Activated CD4-positive, alpha-beta T cell treated with anti-CD3 and anti-CD28 coated beads for 36 hours (primary cell): ENCODE data around the gene RPL22. TPM values are rescaled to one million over a fixed set of nuclear protein-coding genes. Genes with fewer than 3 reads are reported as not detected.

Source experiments
- ATAC-seq: fragments of 200-7000 bp; cut with Tn5 transposase; one replicate; pipeline ENCODE4 v1.10.0; 2021; ENCODE audit warnings: mild to moderate bottlenecking, moderate library complexity
- CTCF ChIA-PET: fragments of 350-600 bp; sonication (Branson Sonifier 250); formaldehyde crosslinking; loops from one replicate; lab custom pipeline; 2021; ENCODE audit warnings: antibody characterized with exemption; lab: Charles Lee
- POLR2A ChIA-PET: fragments of 350-600 bp; sonication (Branson Sonifier 250); formaldehyde crosslinking; loops from one replicate; lab custom pipeline; 2021; ENCODE audit warnings: antibody characterized with exemption, inconsistent platforms; lab: Charles Lee
- DNase-seq: peaks from one replicate; pipeline ENCODE4 v3.0.0-alpha.2; 2020
- H3K27ac Mint-ChIP-seq: one replicate; pipeline ENCODE4 v1.8.0; 2021; ENCODE audit warnings: mixed read lengths
- H3K27me3 Mint-ChIP-seq: one replicate; pipeline ENCODE4 v1.8.0; 2021; ENCODE audit warnings: mixed read lengths
- H3K36me3 Mint-ChIP-seq: one replicate; pipeline ENCODE4 v1.8.0; 2021; ENCODE audit warnings: low read depth, mixed read lengths
- H3K4me1 Mint-ChIP-seq: one replicate; pipeline ENCODE4 v1.8.0; 2021; ENCODE audit warnings: mixed read lengths
- H3K4me3 Mint-ChIP-seq: one replicate; pipeline ENCODE4 v1.8.0; 2021; ENCODE audit warnings: mild to moderate bottlenecking, moderate library complexity, mixed read lengths
- H3K9me3 Mint-ChIP-seq: one replicate; pipeline ENCODE4 v1.8.0; 2021; ENCODE audit warnings: low read depth, mixed read lengths
- intact Hi-C, 2 experiments: fragments of 100-400 bp; cut with DNase I in 1 of 2; cut with micrococcal nuclease in 1 of 2; formaldehyde crosslinking; loops; one replicate each; pipeline versions ENCODE4 v1.14.2 to v1.15.1; 2022 to 2024; cut with DNase I, micrococcal nuclease
- total RNA-seq, 2 experiments: library from RNA; stranded (reverse); gene quantifications; one replicate each; pipeline ENCODE4 v1.2.3, GENCODE V29; 2021

The RPL22 gene
- total RNA-seq, 2 experiments from 2014 or later = 392 to 475 TPM

DNA sequence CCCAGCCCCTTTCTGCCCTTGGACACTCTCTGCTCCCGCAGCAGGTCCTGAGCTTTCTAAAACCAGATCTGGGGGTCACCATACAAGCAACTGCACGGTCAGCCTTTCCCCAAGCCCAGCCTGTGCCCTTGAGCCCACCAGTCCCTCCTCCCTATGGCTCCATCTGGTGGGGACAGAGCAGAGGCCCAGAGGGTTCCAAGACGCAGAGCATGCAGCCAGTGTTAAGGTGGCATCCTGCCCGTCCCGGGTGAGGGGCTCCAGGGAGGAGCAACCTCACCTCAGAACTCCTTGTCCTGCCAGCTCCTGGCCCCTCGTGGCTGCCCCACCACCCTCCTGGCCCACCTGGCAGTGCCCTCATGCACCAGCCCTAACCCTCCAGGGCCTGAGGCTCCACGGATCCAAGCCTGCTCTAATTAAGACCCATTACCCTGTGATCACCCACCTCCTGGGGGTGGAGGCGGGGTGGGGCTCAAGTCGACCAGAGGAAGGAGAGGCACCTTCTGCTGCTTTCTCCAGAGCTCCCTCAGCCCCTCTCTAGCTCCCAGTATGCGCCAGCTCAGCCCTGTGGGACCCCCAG is 27.8 kb downstream of the RPL22 start:
- ATAC-seq = no peak
- DNase-seq = no peak
- Mint-ChIP-seq H3K36me3 (no peaks in the 10 kb centered on the region), H3K4me1 (no peaks in the 10 kb centered on the region), H3K9me3 (no peaks in the 10 kb centered on the region), H3K27me3 (peaks cover 8% of the 10 kb centered on the region), H3K27ac (no peak overlapping the region), H3K4me3 (no peak overlapping the region)
- intact Hi-C loops = loop anchor here in 1 of 2 experiments (1.0 kb wide), 1 partner anchor 62 kb away; no protein-coding TSS in a partner anchor
- POLR2A ChIA-PET = no interaction called here
- CTCF ChIA-PET = no interaction called here

DNA sequence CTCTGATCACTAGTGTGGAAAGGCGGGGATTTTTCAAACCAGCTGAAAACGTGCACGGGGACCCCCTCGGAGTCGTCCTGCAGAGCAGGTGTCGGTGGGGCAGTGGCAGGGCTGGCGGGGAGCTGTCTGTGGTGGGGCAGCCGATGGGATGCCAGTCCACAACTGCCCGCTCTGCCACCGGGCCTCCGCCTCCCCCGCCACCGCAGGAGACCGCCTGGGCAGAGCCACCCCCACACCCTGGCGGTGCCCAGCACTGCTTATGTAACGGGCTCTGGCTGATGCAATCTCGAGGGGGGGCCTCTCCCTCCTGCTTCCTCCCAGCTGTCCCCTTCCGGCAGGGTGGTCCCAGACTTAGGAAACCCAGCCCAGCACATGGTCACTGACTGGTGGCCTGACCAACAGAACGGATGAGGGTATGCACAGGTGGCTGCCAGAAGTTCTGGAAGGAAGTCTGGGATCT is 28.6 kb downstream of the RPL22 start:
- no peaks in the 10 kb centered on the region for H3K4me1 Mint-ChIP-seq
- DNase-seq (no peak), ATAC-seq (no peak)
- ChIA-PET CTCF (no interaction called here), POLR2A (no interaction called here)
- H3K27ac Mint-ChIP-seq = no peak overlapping the region
- H3K9me3 Mint-ChIP-seq = no peaks in the 10 kb centered on the region
- no peaks in the 10 kb centered on the region for H3K36me3 Mint-ChIP-seq
- H3K4me3 Mint-ChIP-seq = no peak overlapping the region
- intact Hi-C loops = loop anchor here (1.0 kb wide), 2 partner anchors 61 to 62 kb away; no protein-coding TSS in a partner anchor
- peaks cover 6% of the 10 kb centered on the region for H3K27me3 Mint-ChIP-seq

DNA sequence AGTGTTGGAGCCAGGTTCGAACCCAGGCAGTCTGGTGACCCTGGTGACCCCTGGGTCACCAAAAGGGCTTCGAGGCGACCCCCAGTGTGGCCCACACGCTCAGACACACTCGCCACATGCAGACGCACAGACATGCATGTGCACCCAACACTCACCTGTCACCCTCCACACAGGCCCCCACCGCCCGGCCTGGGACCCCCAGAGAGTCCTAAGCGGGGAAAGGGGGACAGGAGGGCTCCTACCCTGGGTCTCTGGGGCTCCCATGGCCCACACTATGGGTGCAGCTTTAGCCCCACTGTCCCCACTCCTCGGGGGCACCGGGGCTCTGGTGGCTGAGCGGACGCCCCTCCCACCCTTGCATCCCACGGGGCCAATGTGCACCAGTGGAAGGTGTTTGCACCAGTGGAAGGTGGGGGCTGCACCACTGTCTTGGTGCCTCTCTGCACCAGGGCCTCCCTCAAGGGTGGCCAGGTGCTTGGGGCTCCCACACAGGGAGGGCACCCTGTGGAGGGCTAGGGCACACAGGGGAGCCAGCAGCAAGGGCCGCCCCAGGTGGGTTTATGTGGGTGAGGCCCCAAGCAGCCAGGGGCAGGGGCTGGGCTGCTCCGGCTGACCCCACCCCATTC is 29.2 kb downstream of the RPL22 start:
- POLR2A ChIA-PET = no interaction called here

DNA sequence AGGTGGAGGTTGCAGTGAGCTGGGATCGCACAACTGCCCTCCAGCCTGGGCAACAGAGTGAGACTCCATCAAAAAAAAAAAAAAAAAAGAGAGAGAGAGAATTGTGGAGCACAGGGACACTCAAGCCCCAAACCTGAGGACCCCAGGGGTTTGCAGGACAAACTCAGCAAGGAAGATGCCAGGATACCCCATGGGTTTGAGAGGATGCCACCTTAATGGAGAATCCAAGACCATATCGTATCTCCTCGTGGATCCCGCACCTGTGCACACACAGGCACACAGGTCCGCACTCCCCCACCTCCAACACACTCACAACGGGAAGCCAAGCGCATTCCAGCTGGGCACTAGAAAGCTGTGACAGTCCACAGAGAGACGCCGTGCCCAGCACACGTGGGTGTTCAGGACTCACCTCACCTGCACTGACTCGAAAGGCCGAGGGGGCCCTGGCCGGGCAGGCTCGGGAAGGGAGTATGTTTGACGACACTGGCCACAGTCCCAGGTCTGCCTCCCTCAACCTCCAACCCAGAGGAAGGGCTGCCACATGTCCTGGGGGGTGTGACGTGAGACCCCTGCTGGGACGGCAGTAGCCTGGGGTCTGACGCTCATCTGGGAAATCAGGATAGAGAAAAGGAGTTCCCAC is 30.3 kb downstream of the RPL22 start:
- ChIA-PET POLR2A (no interaction called here), CTCF (interaction anchor here (0.6 kb wide), 1 partner anchor 77 kb away, joined by 3 read pairs; no protein-coding TSS in a partner anchor)
- Mint-ChIP-seq H3K27me3 (peaks cover 6% of the 10 kb centered on the region), H3K9me3 (no peaks in the 10 kb centered on the region), H3K36me3 (no peaks in the 10 kb centered on the region), H3K27ac (no peak overlapping the region), H3K4me3 (no peak overlapping the region), H3K4me1 (no peaks in the 10 kb centered on the region)
- ATAC-seq = no peak
- no peak for DNase-seq
- intact Hi-C loops = no loop called here

More for the DNA sequence above, 29.2 kb downstream of the RPL22 start:
- DNase-seq (no peak), ATAC-seq (no peak)
- CTCF ChIA-PET = no interaction called here
- Mint-ChIP-seq H3K36me3 (no peaks in the 10 kb centered on the region), H3K4me3 (no peak overlapping the region), H3K4me1 (no peaks in the 10 kb centered on the region), H3K27me3 (peaks cover 6% of the 10 kb centered on the region), H3K9me3 (no peaks in the 10 kb centered on the region), H3K27ac (no peak overlapping the region)
- intact Hi-C loops = loop anchor here in 1 of 2 experiments (1.0 kb wide), 1 partner anchor 62 kb away; no protein-coding TSS in a partner anchor

DNA sequence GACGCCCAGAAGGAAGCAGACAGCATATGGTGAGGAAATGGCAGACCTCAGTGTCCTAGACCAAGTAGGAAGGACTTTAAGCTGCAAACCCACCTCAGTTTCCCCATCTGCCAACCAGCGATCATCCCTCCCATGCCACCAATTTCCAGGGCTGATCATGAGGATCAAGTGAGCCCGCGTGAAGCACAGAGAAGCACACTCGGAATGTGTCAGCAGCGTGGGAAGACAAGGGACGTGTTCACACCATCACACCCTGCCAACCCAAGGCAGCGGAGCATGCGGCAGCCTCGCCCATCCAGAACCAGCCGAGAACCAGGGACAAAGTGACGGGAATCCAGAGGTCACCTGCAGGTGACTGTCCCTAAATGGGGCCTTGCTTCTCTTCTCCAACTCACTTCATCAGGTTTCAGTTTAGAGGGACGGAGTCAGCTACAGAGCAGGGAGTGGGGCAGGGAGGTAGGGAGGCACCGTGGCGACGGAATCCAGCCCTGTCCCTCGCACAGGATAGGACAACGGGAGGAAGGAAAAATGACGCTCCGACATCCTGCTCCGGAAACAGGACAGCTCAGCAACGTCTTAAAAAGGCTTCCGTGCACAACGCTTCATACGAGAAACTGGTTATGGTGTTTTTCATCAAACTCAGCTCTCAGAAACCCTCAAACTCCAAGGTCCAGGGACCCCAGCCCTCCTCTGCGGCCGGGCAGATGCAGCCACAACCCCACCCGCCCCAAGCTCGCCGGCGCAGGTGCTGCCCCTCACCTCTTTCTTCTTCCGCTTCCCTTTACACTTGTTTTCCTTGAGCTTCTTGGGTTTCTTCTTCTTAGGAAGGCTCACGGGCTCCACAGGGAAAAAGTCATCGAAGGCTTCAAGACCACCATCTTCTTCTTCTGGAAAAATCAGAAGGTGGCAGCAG is 31.7 kb downstream of the RPL22 start:
- ATAC-seq = no peak
- ChIA-PET CTCF (no interaction called here), POLR2A (no interaction called here)
- H3K4me1 Mint-ChIP-seq = no peaks in the 10 kb centered on the region
- H3K27me3 Mint-ChIP-seq = peaks cover 5% of the 10 kb centered on the region
- intact Hi-C loops = no loop called here
- H3K27ac Mint-ChIP-seq = no peak overlapping the region
- no peak for DNase-seq
- no peaks in the 10 kb centered on the region for H3K9me3 Mint-ChIP-seq
- H3K36me3 Mint-ChIP-seq = no peaks in the 10 kb centered on the region
- H3K4me3 Mint-ChIP-seq = no peak overlapping the region

DNA sequence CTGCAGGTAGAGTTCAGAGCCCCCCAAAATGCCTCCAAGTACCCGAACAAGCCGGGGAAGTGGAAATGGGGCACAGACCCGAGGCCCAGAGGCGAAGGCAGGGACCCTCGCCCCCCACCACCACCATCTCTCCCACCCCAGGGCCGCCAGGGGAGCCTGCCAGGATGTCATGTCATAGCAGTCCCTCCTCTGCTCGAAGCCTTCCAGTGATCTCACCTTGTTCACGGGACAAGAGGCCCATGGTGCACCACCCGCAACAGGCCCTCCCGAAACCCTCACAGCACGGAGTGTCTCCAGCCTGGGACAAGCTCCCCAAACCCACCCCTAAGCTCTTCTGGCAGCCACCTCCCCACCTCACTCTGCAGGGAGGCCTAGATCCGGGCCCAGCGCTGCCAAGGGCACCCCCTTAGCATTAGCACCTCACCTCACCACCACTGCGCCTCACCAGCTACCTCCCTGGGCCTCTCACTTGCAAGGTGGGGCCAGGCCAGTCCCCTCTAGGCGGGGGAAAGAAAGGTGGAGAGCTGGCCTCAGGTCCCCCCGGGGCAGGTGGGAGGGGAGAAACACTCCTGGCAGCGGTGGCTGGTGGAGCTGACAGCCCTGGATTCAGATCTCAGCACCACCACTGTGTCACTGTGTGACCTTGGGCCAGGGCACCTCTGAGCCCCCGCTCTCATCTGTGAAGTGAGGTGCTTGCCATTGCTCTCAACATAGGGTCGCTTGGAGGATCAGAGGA is 32.6 kb downstream of the RPL22 start:
- H3K9me3 Mint-ChIP-seq = no peaks in the 10 kb centered on the region
- no peaks in the 10 kb centered on the region for H3K4me1 Mint-ChIP-seq
- CTCF ChIA-PET = no interaction called here
- ATAC-seq (no peak), DNase-seq (no peak)
- POLR2A ChIA-PET = no interaction called here
- H3K27ac Mint-ChIP-seq = no peak overlapping the region
- intact Hi-C loops = no loop called here
- no peaks in the 10 kb centered on the region for H3K36me3 Mint-ChIP-seq
- H3K4me3 Mint-ChIP-seq = no peak overlapping the region
- H3K27me3 Mint-ChIP-seq = peaks cover 4% of the 10 kb centered on the region

DNA sequence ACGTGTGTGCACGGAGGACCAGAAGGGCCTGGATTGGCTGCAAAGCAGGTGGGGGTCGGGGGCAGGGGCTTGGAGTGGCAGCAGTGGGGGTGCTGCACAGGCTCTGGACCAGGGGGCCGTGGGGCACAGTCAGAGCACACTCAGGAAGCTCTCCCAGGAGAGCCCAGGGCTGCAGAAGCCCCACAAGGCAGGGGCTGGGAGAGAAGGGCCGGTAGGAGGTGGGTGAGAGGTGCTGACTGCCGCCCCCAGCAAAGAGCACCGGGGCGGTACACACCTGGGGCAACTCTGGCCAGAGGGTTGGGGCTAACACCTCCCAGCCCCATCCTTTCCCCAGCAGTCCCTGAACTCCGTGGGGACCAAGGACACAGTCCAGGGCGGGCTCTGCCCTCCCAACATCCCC is 33.2 kb downstream of the RPL22 start:
- H3K9me3 Mint-ChIP-seq = no peaks in the 10 kb centered on the region
- no peak overlapping the region for H3K27ac Mint-ChIP-seq
- ATAC-seq (no peak), DNase-seq (no peak)
- CTCF ChIA-PET = no interaction called here
- no peak overlapping the region for H3K4me3 Mint-ChIP-seq
- H3K27me3 Mint-ChIP-seq = peaks cover 2% of the 10 kb centered on the region
- no peaks in the 10 kb centered on the region for H3K4me1 Mint-ChIP-seq
- H3K36me3 Mint-ChIP-seq = no peaks in the 10 kb centered on the region
- POLR2A ChIA-PET = no interaction called here
- intact Hi-C loops = no loop called here

DNA sequence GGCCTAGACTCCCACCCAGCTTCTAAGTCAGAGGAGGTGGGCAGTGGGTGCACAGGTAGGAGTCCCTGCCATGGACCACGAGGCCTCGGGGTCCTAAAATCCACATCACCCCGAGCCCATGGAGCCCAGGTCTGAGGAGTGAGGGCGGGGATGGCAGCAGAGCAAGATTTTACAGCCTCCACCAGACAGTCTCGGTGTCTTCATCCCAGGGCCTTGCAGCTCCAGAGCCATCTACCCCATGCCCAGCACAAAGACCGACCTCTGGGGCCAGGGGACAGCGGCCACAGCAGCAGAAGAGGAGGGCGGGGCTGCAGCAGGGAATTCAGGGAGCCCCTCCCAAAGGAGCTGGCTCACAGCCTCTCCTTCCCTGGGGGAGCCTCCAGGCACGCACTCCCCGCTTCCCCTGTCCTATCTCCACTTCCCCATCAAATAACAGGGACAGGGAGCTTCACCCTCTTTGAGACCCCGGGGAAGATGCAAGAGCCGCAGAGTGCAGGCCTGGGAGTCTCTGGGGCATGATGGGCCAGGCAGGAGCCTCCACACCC is 33.9 kb downstream of the RPL22 start:
- H3K4me3 Mint-ChIP-seq = no peak overlapping the region
- ATAC-seq (no peak), DNase-seq (no peak)
- POLR2A ChIA-PET = no interaction called here
- CTCF ChIA-PET = no interaction called here
- intact Hi-C loops = no loop called here
- H3K9me3 Mint-ChIP-seq = no peaks in the 10 kb centered on the region
- no peaks in the 10 kb centered on the region for H3K36me3 Mint-ChIP-seq
- no peak overlapping the region for H3K27ac Mint-ChIP-seq
- no peaks in the 10 kb centered on the region for H3K4me1 Mint-ChIP-seq
- peaks cover 6% of the 10 kb centered on the region for H3K27me3 Mint-ChIP-seq

DNA sequence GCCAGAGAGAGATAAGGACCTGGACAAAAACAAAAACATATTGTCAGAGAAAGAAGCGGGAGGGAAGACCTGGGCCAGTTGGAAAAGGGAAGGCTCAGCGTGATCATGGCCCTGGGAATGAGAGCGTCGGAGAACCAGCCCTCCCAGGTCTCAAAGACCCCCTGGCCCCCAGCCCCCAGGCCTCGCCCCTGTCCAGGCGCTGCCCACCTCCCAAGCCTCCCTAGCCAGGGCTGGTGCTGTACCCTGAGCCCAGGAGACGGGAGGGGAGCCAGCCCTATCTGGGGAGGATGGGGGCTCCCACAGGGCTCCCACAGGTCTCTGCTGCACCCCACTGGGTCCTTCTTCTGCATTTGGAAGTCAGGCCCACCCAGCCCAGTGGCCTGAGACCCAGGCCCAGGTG is 34.4 kb downstream of the RPL22 start:
- H3K27ac Mint-ChIP-seq = no peak overlapping the region

DNA sequence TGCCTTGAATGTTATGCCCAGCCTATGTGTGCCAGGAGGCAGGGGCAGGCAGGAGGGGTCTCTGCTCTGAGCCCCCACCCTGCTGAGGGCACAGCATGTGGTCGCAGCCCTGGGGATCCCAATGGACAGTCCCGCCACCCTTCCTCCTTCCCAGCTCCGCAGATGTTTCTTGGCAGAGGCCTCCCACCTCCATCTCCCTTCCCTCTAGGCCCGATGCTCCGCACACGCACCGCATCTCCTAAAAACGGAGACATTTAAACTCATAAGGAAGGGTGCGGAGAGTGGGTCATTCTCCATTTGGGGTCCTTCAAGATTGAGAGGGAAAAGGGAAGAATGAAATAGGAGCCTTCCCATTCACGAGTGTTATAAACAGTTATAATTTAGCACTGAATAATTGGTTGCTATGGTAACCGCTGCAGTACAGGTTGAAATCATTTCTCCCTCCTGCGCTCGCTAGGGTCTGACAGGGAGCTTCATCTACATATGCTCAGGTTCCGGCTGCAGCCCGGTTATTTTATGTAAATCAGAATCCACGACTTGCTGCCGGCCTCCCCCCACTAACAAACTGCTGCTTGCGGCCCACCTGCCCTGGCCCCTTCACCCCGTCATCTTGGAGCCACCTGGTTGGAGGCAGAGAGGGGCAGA is 35.3 kb downstream of the RPL22 start:
- DNase-seq = no peak
- H3K27me3 Mint-ChIP-seq = peaks cover 11% of the 10 kb centered on the region
- no peak for ATAC-seq
- H3K36me3 Mint-ChIP-seq = no peaks in the 10 kb centered on the region
- intact Hi-C loops = no loop called here
- no peaks in the 10 kb centered on the region for H3K9me3 Mint-ChIP-seq
- ChIA-PET CTCF (no interaction called here), POLR2A (no interaction called here)
- H3K27ac Mint-ChIP-seq = no peak overlapping the region
- H3K4me1 Mint-ChIP-seq = no peaks in the 10 kb centered on the region
- H3K4me3 Mint-ChIP-seq = no peak overlapping the region

More for the DNA sequence above, 34.4 kb downstream of the RPL22 start:
- ATAC-seq (no peak), DNase-seq (no peak)
- no peaks in the 10 kb centered on the region for H3K4me1 Mint-ChIP-seq
- H3K9me3 Mint-ChIP-seq = no peaks in the 10 kb centered on the region
- intact Hi-C loops = no loop called here
- POLR2A ChIA-PET = no interaction called here
- no peak overlapping the region for H3K4me3 Mint-ChIP-seq
- CTCF ChIA-PET = no interaction called here
- H3K27me3 Mint-ChIP-seq = peaks cover 6% of the 10 kb centered on the region
- no peaks in the 10 kb centered on the region for H3K36me3 Mint-ChIP-seq
